CD4-positive, alpha-beta memory T cell (primary cell): ENCODE measurements around the gene NFATC2IP. TPM values are rescaled to one million over a fixed set of nuclear protein-coding genes. Genes with fewer than 3 reads are reported as not detected.

Experiments used
- CTCF ChIA-PET: fragments of 350-600 bp; sonication (Branson Sonifier 250); formaldehyde crosslinking; loops from one replicate; lab custom pipeline; 2021; ENCODE audit warnings: inconsistent platforms; ENCODE audit not compliant: partially characterized antibody; lab: Charles Lee
- POLR2A ChIA-PET: fragments of 350-600 bp; sonication (Branson Sonifier 250); formaldehyde crosslinking; loops from one replicate; lab custom pipeline; 2021; ENCODE audit not compliant: partially characterized antibody; lab: Charles Lee
- DNase-seq, 5 donors: peaks; one replicate each; pipeline versions ENCODE4 v3.0.0 to v3.0.0-alpha.2; 2020 to 2022; ENCODE audit warnings: mixed read lengths in 1 of 5
- H3K27ac ChIP-seq: one replicate; pipeline ENCODE4 v1.7.0; 2013; ENCODE audit warnings: low read depth, low read length
- H3K27me3 ChIP-seq: 2 replicates; pipeline ENCODE4 v1.7.0; 2013; ENCODE audit warnings: mild to moderate bottlenecking, low read length, moderate library complexity; ENCODE audit not compliant: insufficient read depth
- H3K36me3 ChIP-seq: 2 replicates; pipeline ENCODE4 v1.7.0; 2013; ENCODE audit warnings: mild to moderate bottlenecking, low read length, moderate library complexity; ENCODE audit not compliant: insufficient read depth
- H3K4me1 ChIP-seq: 2 replicates; pipeline ENCODE4 v1.7.0; 2013; ENCODE audit warnings: mild to moderate bottlenecking, low read length, moderate library complexity; ENCODE audit not compliant: insufficient read depth
- H3K4me3 ChIP-seq, 2 donors: one replicate each; pipeline ENCODE4 v1.7.0; 2013; ENCODE audit warnings: low read length in 2 of 2, mild to moderate bottlenecking in 1 of 2
- H3K9me3 ChIP-seq, 2 donors: one replicate each; pipeline ENCODE4 v1.7.0; 2013; ENCODE audit warnings: low read length in 2 of 2, control low read depth in 1 of 2; ENCODE audit not compliant: control insufficient read depth in 1 of 2
- H3K27ac Mint-ChIP-seq, 7 donors: one replicate each; pipeline ENCODE4 v1.8.0; 2020 to 2021; ENCODE audit warnings: mixed read lengths in 7 of 7, mild to moderate bottlenecking in 6 of 7, inconsistent platforms in 3 of 7, moderate library complexity in 3 of 7
- H3K27me3 Mint-ChIP-seq, 2 donors: one replicate each; pipeline ENCODE4 v1.8.0; 2020 to 2021; ENCODE audit warnings: mixed read lengths in 2 of 2
- H3K36me3 Mint-ChIP-seq, 2 donors: one replicate each; pipeline ENCODE4 v1.8.0; 2020 to 2021; ENCODE audit warnings: mixed read lengths in 2 of 2, inconsistent platforms in 1 of 2, mild to moderate bottlenecking in 1 of 2
- H3K4me1 Mint-ChIP-seq, 4 donors: one replicate each; pipeline ENCODE4 v1.8.0; 2020 to 2021; ENCODE audit warnings: mixed read lengths in 4 of 4, mild to moderate bottlenecking in 1 of 4
- H3K4me3 Mint-ChIP-seq, 8 donors: one replicate each; pipeline ENCODE4 v1.8.0; 2020 to 2021; ENCODE audit warnings: mixed read lengths in 8 of 8, mild to moderate bottlenecking in 7 of 8, moderate library complexity in 6 of 8, inconsistent platforms in 3 of 8
- H3K9me3 Mint-ChIP-seq, 8 donors: one replicate each; pipeline ENCODE4 v1.8.0; 2020 to 2021; ENCODE audit warnings: mixed read lengths in 8 of 8, mild to moderate bottlenecking in 5 of 8, inconsistent platforms in 3 of 8, moderate library complexity in 1 of 8
- intact Hi-C: fragments of 100-400 bp; cut with micrococcal nuclease; formaldehyde crosslinking; loops from one replicate; pipeline ENCODE4 v1.15.1; 2023
- polyA plus RNA-seq, 2 donors: library from polyadenylated mRNA; unstranded; fragments of 300-500 nt; fragmentation: Illumina TruSeq; gene quantifications; one replicate each; pipeline ENCODE4 v1.2.3, GENCODE V29; 2021
- total RNA-seq, 2 experiments: library from RNA; stranded (reverse); gene quantifications; one replicate each; pipeline ENCODE4 v1.2.3, GENCODE V29; 2021

NFATC2IP gene
- total and polyA plus RNA-seq, 4 experiments from 2014 or later, result 29.3 to 115 (median 67.4) TPM

DNA sequence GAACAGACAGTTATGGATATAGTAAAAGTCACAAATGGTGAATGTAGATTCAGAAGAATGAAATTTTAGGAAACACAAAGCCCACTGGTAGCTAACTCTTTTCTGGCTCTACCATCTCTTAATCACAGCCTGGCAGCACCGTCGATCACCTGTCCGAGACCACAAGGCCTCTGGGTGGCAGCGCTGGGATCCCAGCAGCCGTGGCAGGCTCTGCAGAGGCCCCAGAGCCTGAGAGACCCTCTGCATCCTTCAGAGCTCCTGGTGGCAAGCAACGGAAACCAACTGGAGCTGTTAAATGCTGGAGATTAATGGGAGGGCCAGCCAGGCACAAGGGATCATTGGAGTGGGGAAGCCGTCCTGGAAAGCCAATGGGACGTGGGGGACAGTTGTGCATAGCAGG lies 60.4 kb downstream of the NFATC2IP start:
- Mint-ChIP-seq H3K27ac (peak overlapping the region in 4 of 7 donors; percentile 29 to 65 (median 44)), H3K4me1 (peaks cover 37 to 75% (median 54%) of the 10 kb centered on the region in 4 donors), H3K9me3 (peaks cover 0 to 4% (median 0%) of the 10 kb centered on the region in 8 donors), H3K27me3 (no peaks in the 10 kb centered on the region), H3K36me3 (no peaks in the 10 kb centered on the region), H3K4me3 (no peak overlapping the region)
- no peak overlapping the region for H3K27ac ChIP-seq
- no peaks in the 10 kb centered on the region for H3K36me3 ChIP-seq
- ChIA-PET POLR2A (interaction anchor here (0.6 to 2.6 kb wide), 7 partner anchors 10 to 188 kb away, joined by 3 to 23 read pairs (median 8); partner anchors contain the start of genes ATXN2L and LAT), CTCF (interaction anchor here (1.1 to 2.5 kb wide), 4 partner anchors 10 to 37 kb away, joined by 4 to 13 read pairs (median 8); partner anchors contain the start of gene SPNS1)
- DNase-seq, result no peak
- H3K4me1 ChIP-seq, result peaks cover 76% of the 10 kb centered on the region
- H3K4me3 ChIP-seq, result no peak overlapping the region
- no peaks in the 10 kb centered on the region for H3K9me3 ChIP-seq
- intact Hi-C loops, result no loop called here
- H3K27me3 ChIP-seq, result no peaks in the 10 kb centered on the region

DNA sequence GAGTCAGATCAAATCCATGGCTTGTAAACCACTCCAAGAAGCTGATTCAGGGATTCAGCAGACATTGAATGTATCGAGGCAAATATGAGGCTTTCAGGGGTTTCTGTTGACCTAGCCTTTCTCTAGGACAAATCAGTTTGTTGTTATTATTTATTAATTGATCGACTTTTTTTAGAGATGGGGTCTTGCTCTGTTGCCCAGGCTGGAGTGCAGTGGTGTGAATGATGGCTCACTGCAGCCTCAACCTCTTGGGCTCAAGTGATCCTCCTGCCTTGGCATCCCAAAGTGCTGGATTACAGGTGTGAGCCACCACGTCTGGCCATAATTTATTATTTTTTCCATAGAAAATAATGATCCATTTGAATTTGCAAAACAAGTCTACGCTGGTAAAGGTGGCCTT lies 61.1 kb downstream of the NFATC2IP start:
- Mint-ChIP-seq H3K4me1 (peaks cover 37 to 69% (median 53%) of the 10 kb centered on the region in 4 donors), H3K36me3 (no peaks in the 10 kb centered on the region), H3K27ac (peak overlapping the region; percentile 80 to 98 (median 95)), H3K4me3 (peak overlapping the region in 2 of 8 donors; percentile 50 to 52), H3K27me3 (no peaks in the 10 kb centered on the region), H3K9me3 (peaks cover 0 to 4% (median 0%) of the 10 kb centered on the region in 8 donors)
- Histone ChIP-seq H3K4me1 (peaks cover 74% of the 10 kb centered on the region), H3K27ac (no peak overlapping the region), H3K36me3 (no peaks in the 10 kb centered on the region), H3K4me3 (no peak overlapping the region), H3K9me3 (no peaks in the 10 kb centered on the region), H3K27me3 (no peaks in the 10 kb centered on the region)
- intact Hi-C loops, result loop anchor here (2.0 kb wide), 1 partner anchor 21 kb away; no protein-coding TSS in a partner anchor
- DNase-seq, result no peak
- ChIA-PET POLR2A (interaction anchor here (0.6 to 2.6 kb wide), 6 partner anchors 17 to 189 kb away, joined by 3 to 23 read pairs (median 6); partner anchors contain the start of genes ATXN2L and LAT), CTCF (interaction anchor here (1.1 to 2.5 kb wide), 3 partner anchors 9 to 34 kb away, joined by 4 to 13 read pairs (median 9); no protein-coding TSS in a partner anchor)

DNA sequence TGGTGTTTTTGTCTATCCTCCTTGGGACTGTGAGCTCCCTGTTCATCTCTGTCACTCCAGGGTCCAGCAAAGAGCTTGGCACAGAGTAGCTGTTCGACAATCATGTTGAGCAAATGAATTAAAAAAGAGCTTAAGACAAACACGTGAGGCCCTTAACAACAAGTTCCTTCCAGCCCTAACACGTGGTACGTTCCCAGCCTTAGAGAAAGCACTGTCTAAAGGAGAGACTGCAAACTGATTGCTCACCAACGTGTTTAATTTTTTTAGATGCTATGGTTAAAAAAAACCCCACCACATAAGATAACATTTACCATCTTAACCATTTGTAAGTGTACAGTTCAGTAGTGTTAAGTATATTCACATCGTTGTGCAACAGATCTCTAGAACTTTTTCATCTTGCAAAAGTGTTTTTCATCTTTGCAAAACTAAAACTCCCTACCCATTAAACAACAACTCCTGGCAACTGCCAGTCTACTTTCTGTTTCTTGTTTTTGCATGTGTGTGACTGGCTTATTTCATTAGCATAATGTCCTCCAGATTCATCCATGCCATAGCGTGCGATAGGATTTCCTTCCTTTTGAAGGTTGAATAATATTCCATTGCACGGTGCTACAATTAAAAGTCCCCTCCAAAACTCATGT lies 62.3 kb downstream of the NFATC2IP start:
- ChIA-PET POLR2A (interaction anchor here (0.7 to 2.7 kb wide), 10 partner anchors 8 to 39 kb away, joined by 3 to 38 read pairs (median 4); partner anchors contain the start of genes LAT and SPNS1), CTCF (interaction anchor here (0.6 to 2.4 kb wide), 5 partner anchors 8 to 1053 kb away, joined by 3 to 7 read pairs (median 4); no protein-coding TSS in a partner anchor)
- no peaks in the 10 kb centered on the region for H3K36me3 ChIP-seq
- H3K36me3 Mint-ChIP-seq, result no peaks in the 10 kb centered on the region
- H3K9me3 ChIP-seq, result no peaks in the 10 kb centered on the region
- peak overlapping the region; percentile 85 to 98 (median 95) for H3K27ac Mint-ChIP-seq
- no peak overlapping the region for H3K4me3 ChIP-seq
- no peaks in the 10 kb centered on the region for H3K27me3 Mint-ChIP-seq
- no peaks in the 10 kb centered on the region for H3K27me3 ChIP-seq
- H3K4me3 Mint-ChIP-seq, result peak overlapping the region; percentile 13 to 77 (median 52)
- peaks cover 31 to 59% (median 45%) of the 10 kb centered on the region in 4 donors for H3K4me1 Mint-ChIP-seq
- DNase-seq, result peak; percentile 53 to 69 (median 62)
- peaks cover 0 to 2% (median 0%) of the 10 kb centered on the region in 8 donors for H3K9me3 Mint-ChIP-seq
- H3K27ac ChIP-seq, result no peak overlapping the region
- H3K4me1 ChIP-seq, result peaks cover 62% of the 10 kb centered on the region
- intact Hi-C loops, result loop anchor here (1.0 to 2.0 kb wide), 3 partner anchors 16 to 39 kb away; partner anchors contain the start of gene SPNS1

DNA sequence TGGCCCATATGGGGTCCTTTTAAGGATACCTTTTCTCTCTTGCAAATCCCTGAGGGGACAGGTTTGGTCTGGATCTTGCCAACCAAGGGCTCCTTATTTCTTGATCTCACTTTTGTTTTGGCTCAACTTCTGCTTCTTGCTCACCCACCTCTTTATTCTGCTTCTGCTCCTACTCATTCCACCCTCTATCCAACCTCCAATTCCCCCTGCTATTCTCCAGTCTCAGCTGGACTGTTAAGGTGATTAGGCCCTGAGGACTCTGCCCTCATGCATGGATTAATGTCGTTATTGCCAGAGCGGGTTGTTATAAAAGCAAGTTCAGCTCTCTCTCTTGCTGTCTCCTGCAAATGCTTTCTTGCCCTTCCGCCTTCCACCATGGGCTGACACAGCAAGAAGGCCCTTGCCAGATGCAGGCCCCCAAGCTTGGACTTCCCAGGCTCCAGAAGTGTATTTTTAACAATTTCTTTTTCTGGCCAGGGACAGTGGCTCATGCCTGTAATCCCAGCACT lies 63.9 kb downstream of the NFATC2IP start:
- H3K27me3 ChIP-seq, result no peaks in the 10 kb centered on the region
- H3K27ac ChIP-seq, result no peak overlapping the region
- Mint-ChIP-seq H3K9me3 (no peaks in the 10 kb centered on the region), H3K4me1 (peaks cover 20 to 43% (median 31%) of the 10 kb centered on the region in 4 donors), H3K27me3 (no peaks in the 10 kb centered on the region), H3K4me3 (peak overlapping the region in 2 of 8 donors; percentile 2 to 61), H3K36me3 (no peaks in the 10 kb centered on the region), H3K27ac (peak overlapping the region in 6 of 7 donors; percentile 1 to 90 (median 47))
- no peak overlapping the region for H3K4me3 ChIP-seq
- no peaks in the 10 kb centered on the region for H3K9me3 ChIP-seq
- no peak for DNase-seq
- ChIA-PET CTCF (interaction anchor here (1.1 to 2.4 kb wide), 2 partner anchors 37 to 38 kb away, joined by 3 to 7 read pairs; no protein-coding TSS in a partner anchor), POLR2A (interaction anchor here (1.9 to 2.7 kb wide), 3 partner anchors 9 to 28 kb away, joined by 6 to 38 read pairs (median 13); partner anchors contain the start of gene LAT)
- H3K4me1 ChIP-seq, result peaks cover 46% of the 10 kb centered on the region
- no peaks in the 10 kb centered on the region for H3K36me3 ChIP-seq
- intact Hi-C loops, result no loop called here

Other genes starting within 250 kb of the NFATC2IP start
- 100 to 1,000 TPM; 323 to 355 TPM for gene EIF3C, start 239.5 kb upstream of the NFATC2IP start, total RNA-seq
- gene EIF3C, start 239.5 kb upstream of the NFATC2IP start, polyA plus RNA-seq, result 100 to 1,000 TPM; 180 to 257 TPM
- gene NPIPB9, start 199.2 kb upstream of the NFATC2IP start, total RNA-seq, result 1 to 10 TPM; 2.9 to 3.0 TPM
- gene NPIPB9, start 199.2 kb upstream of the NFATC2IP start, polyA plus RNA-seq, result not detected
- 100 to 1,000 TPM; 262 to 266 TPM for gene ATXN2L, start 127.9 kb upstream of the NFATC2IP start, total RNA-seq
- 10 to 100 TPM in 1 of 2 donors, 1 to 10 TPM in 1; 7.1 to 38.5 TPM for gene ATXN2L, start 127.9 kb upstream of the NFATC2IP start, polyA plus RNA-seq
- 100 to 1,000 TPM in 1 of 2 experiments, 10 to 100 TPM in 1; 98.0 to 108 TPM for gene TUFM, start 104.6 kb upstream of the NFATC2IP start, total RNA-seq
- gene TUFM, start 104.6 kb upstream of the NFATC2IP start, polyA plus RNA-seq, result 100 to 1,000 TPM; 138 to 198 TPM
- gene SH2B1, start 87.1 kb upstream of the NFATC2IP start, total RNA-seq, result 100 to 1,000 TPM; 127 TPM
- 1 to 10 TPM; 3.1 to 4.0 TPM for gene SH2B1, start 87.1 kb upstream of the NFATC2IP start, polyA plus RNA-seq
- under 1 TPM; 0.67 to 0.94 TPM for gene ATP2A1, start 72.4 kb upstream of the NFATC2IP start, total RNA-seq
- not detected for gene ATP2A1, start 72.4 kb upstream of the NFATC2IP start, polyA plus RNA-seq
- gene RABEP2, start 25.7 kb upstream of the NFATC2IP start, total RNA-seq, result 10 to 100 TPM; 25.7 to 29.0 TPM
- 1 to 10 TPM; 3.1 to 5.1 TPM for gene RABEP2, start 25.7 kb upstream of the NFATC2IP start, polyA plus RNA-seq
- gene CD19, start 19.0 kb upstream of the NFATC2IP start, total RNA-seq, result not detected
- gene CD19, start 19.0 kb upstream of the NFATC2IP start, polyA plus RNA-seq, result 1 to 10 TPM in 1 of 2 donors, under 1 TPM in 1; 0.27 to 1.4 TPM
- gene SPNS1, start 23.8 kb downstream of the NFATC2IP start, total RNA-seq, result 10 to 100 TPM; 31.0 to 34.4 TPM
- gene SPNS1, start 23.8 kb downstream of the NFATC2IP start, polyA plus RNA-seq, result 10 to 100 TPM; 28.2 to 30.4 TPM
- 100 to 1,000 TPM; 342 to 349 TPM for gene LAT, start 34.1 kb downstream of the NFATC2IP start, total RNA-seq
- 100 to 1,000 TPM; 310 to 455 TPM for gene LAT, start 34.1 kb downstream of the NFATC2IP start, polyA plus RNA-seq